Erythroblast (primary cell): ENCODE data around the gene RAD50.

ENCODE experiments used
- GATA1 ChIP-seq: IDR thresholded peaks from 2 replicates; pipeline ENCODE4 v1.6.1; 2011; ENCODE audit warnings: low read depth, mild to moderate bottlenecking, control low read depth, low read length, moderate library complexity
- POLR2A ChIP-seq: IDR thresholded peaks from 2 replicates; pipeline ENCODE4 v1.6.1; 2011; ENCODE audit warnings: mild to moderate bottlenecking, low read length

- TF ChIP-seq POLR2A (no peak), GATA1 (no peak)
Measured at GRCh38 chr5:132637241-132637640, 80.5 kb downstream of the RAD50 start.
